Smooth muscle cell (in vitro differentiated cells): ENCODE results near the gene NRXN2. TPM values are rescaled to one million over a fixed set of nuclear protein-coding genes. Genes with fewer than 3 reads are reported as not detected.

Source experiments
- DNase-seq: peaks from one replicate; lab custom pipeline; 2025; ENCODE audit not compliant: unreplicated experiment; lab: John Stamatoyannopoulos, UW
- H2AFZ ChIP-seq: fragments of 200-600 bp; sonication (generic); 2 replicates; pipeline ENCODE4 v1.6.0; 2016; ENCODE audit warnings: antibody characterized with exemption, low read depth, mild to moderate bottlenecking
- H3F3A ChIP-seq: fragments of 200-600 bp; sonication (generic); 2 replicates; pipeline ENCODE4 v1.6.0; 2017; ENCODE audit warnings: antibody characterized with exemption, low read depth
- H3K27ac ChIP-seq: fragments of 200-600 bp; sonication (generic); 2 replicates; pipeline ENCODE4 v1.5.1; 2016; ENCODE audit warnings: low read depth, mild to moderate bottlenecking
- H3K27me3 ChIP-seq: fragments of 200-600 bp; sonication (generic); 2 replicates; pipeline ENCODE4 v1.6.1; 2016; ENCODE audit warnings: low read depth, mild to moderate bottlenecking
- H3K36me3 ChIP-seq: fragments of 200-600 bp; sonication (generic); 2 replicates; pipeline ENCODE4 v1.5.1; 2016; ENCODE audit warnings: low read depth
- H3K4me1 ChIP-seq: fragments of 200-600 bp; sonication (generic); 2 replicates; pipeline ENCODE4 v1.5.1; 2016; ENCODE audit warnings: low read depth
- H3K4me2 ChIP-seq: fragments of 200-600 bp; sonication (generic); 2 replicates; pipeline ENCODE4 v1.6.0; 2016; ENCODE audit warnings: mild to moderate bottlenecking
- H3K4me3 ChIP-seq: fragments of 200-600 bp; sonication (generic); 2 replicates; pipeline ENCODE4 v1.5.1; 2016; ENCODE audit warnings: mild to moderate bottlenecking
- H3K79me2 ChIP-seq: fragments of 200-600 bp; sonication (generic); 2 replicates; pipeline ENCODE4 v1.6.0; 2016; ENCODE audit warnings: low read depth, mild to moderate bottlenecking
- H3K9ac ChIP-seq: fragments of 200-600 bp; sonication (generic); 2 replicates; pipeline ENCODE4 v1.6.0; 2016; ENCODE audit warnings: low read depth
- H3K9me3 ChIP-seq: fragments of 200-600 bp; sonication (generic); replicated peaks from 2 replicates; pipeline ENCODE4 v1.5.1; 2016; ENCODE audit warnings: low read depth
- H4K20me1 ChIP-seq: fragments of 200-600 bp; sonication (generic); 2 replicates; pipeline ENCODE4 v1.6.0; 2016; ENCODE audit warnings: low read depth
- CTCF ChIP-seq: fragments of 200-600 bp; sonication (generic); IDR thresholded peaks from 2 replicates; pipeline ENCODE4 v1.5.1; 2017; ENCODE audit warnings: borderline replicate concordance, mild to moderate bottlenecking, antibody characterized with exemption; ENCODE audit not compliant: insufficient read depth, poor library complexity, severe bottlenecking
- WGBS: methylation state at CpG from one replicate; pipeline ENCODE4 v1.1.7; 2016; ENCODE audit warnings: low lambda C conversion rate; 5-methylcytosine and 5-hydroxymethylcytosine counted together
- polyA plus RNA-seq: library from polyadenylated mRNA; unstranded; fragments of >200 nt; fragmentation: Nextera tagmentation; extraction: Ambion mirVana; gene quantifications from 2 replicates; pipeline ENCODE4 v1.2.1, GENCODE V29; 2016
- total RNA-seq: library from RNA; depleted of rRNA; stranded (reverse); fragments of >200 nt; gene quantifications from 2 replicates; pipeline ENCODE4 v1.2.3, GENCODE V29; 2014

NRXN2 gene
- total and polyA plus RNA-seq, 2 experiments from 2014 or later: 1.4 to 1.7 TPM

- no peaks in the 10 kb centered on the region for H3K36me3 ChIP-seq
- H3K4me1 ChIP-seq: no peaks in the 10 kb centered on the region
- no peak overlapping the region for H3K27ac ChIP-seq
- no peaks in the 10 kb centered on the region for H3F3A ChIP-seq
- no peaks in the 10 kb centered on the region for H4K20me1 ChIP-seq
- no peak overlapping the region for H3K4me2 ChIP-seq
- TF ChIP-seq CTCF: no peak
- H2AFZ ChIP-seq: no peak overlapping the region
- no peak overlapping the region for H3K4me3 ChIP-seq
- DNase-seq: no peak
- no peaks in the 10 kb centered on the region for H3K79me2 ChIP-seq
- H3K9me3 ChIP-seq: no peaks in the 10 kb centered on the region
- no peak overlapping the region for H3K9ac ChIP-seq
- H3K27me3 ChIP-seq: no peaks in the 10 kb centered on the region
- WGBS: 91% methylated on average over 2 of the region's 2 CpGs
Observed at GRCh38 chr11:64588701-64589100, 134.3 kb downstream of the NRXN2 start.

- Histone ChIP-seq H3K9me3 (no peaks in the 10 kb centered on the region), H3F3A (no peaks in the 10 kb centered on the region), H3K79me2 (no peaks in the 10 kb centered on the region), H3K4me2 (no peak overlapping the region), H3K36me3 (no peaks in the 10 kb centered on the region), H3K4me3 (no peak overlapping the region), H2AFZ (no peak overlapping the region), H3K27me3 (no peaks in the 10 kb centered on the region), H4K20me1 (no peaks in the 10 kb centered on the region), H3K27ac (no peak overlapping the region), H3K9ac (no peak overlapping the region), H3K4me1 (no peaks in the 10 kb centered on the region)
- no peak for DNase-seq
- TF ChIP-seq CTCF: no peak
Observed at GRCh38 chr11:64586366-64586765, 136.6 kb downstream of the NRXN2 start.

- no peak overlapping the region for H3K27ac ChIP-seq
- H3K4me3 ChIP-seq: no peak overlapping the region
- TF ChIP-seq CTCF: no peak
- H3K9ac ChIP-seq: no peak overlapping the region
- H3K27me3 ChIP-seq: no peaks in the 10 kb centered on the region
- no peaks in the 10 kb centered on the region for H3F3A ChIP-seq
- H3K36me3 ChIP-seq: no peaks in the 10 kb centered on the region
- no peaks in the 10 kb centered on the region for H3K9me3 ChIP-seq
- DNase-seq: no peak
- no peak overlapping the region for H3K4me2 ChIP-seq
- no peaks in the 10 kb centered on the region for H3K79me2 ChIP-seq
- H2AFZ ChIP-seq: no peak overlapping the region
- no peaks in the 10 kb centered on the region for H4K20me1 ChIP-seq
- no peaks in the 10 kb centered on the region for H3K4me1 ChIP-seq
- 82% methylated on average over 8 of the region's 8 CpGs for WGBS
Observed at GRCh38 chr11:64585150-64585549, 137.8 kb downstream of the NRXN2 start.
